Uterus (tissue), 2 donors: Measurements from ENCODE around the gene MARK2.

ENCODE experiments used
- POLR2A ChIP-seq, 2 donors: fragments of 450-650 bp; IDR thresholded peaks; one replicate each; pipeline ENCODE4 v1.6.1; 2016; ENCODE audit warnings: antibody characterized with exemption in 2 of 2, mild to moderate bottlenecking in 1 of 2, moderate library complexity in 1 of 2
- TF ChIP-seq, protein P1 (sequence below), 4 experiments: fragments of 200-600 bp in 2 of 4; fragments of 450-650 bp in 2 of 4; sonication (generic) in 2 of 4; IDR thresholded peaks; one replicate each; pipeline ENCODE4 v1.5.1; 2016 to 2019; ENCODE audit warnings: antibody characterized with exemption in 4 of 4, mild to moderate bottlenecking in 2 of 4, moderate library complexity in 1 of 4

- TF ChIP-seq, protein P1, sequence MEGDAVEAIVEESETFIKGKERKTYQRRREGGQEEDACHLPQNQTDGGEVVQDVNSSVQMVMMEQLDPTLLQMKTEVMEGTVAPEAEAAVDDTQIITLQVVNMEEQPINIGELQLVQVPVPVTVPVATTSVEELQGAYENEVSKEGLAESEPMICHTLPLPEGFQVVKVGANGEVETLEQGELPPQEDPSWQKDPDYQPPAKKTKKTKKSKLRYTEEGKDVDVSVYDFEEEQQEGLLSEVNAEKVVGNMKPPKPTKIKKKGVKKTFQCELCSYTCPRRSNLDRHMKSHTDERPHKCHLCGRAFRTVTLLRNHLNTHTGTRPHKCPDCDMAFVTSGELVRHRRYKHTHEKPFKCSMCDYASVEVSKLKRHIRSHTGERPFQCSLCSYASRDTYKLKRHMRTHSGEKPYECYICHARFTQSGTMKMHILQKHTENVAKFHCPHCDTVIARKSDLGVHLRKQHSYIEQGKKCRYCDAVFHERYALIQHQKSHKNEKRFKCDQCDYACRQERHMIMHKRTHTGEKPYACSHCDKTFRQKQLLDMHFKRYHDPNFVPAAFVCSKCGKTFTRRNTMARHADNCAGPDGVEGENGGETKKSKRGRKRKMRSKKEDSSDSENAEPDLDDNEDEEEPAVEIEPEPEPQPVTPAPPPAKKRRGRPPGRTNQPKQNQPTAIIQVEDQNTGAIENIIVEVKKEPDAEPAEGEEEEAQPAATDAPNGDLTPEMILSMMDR (IDR thresholded peaks at IDR 0.05): no peak
- no peak for TF ChIP-seq POLR2A (IDR thresholded peaks at IDR 0.05)
These were observed 21.0 kb upstream of the MARK2 start for GRCh38 chr11:63817758-63818498.
